Panc1 (cell line): ENCODE measurements around the gene AKAP13. TPM values are rescaled to one million over a fixed set of nuclear protein-coding genes. Genes with fewer than 3 reads are reported as not detected.
A peak's percentile ranks its signal among the peaks of the same experiment; 100 is the strongest.

Experiments
- ATAC-seq: fragments of 200-7000 bp; cut with Tn5 transposase; 2 replicates; pipeline ENCODE4 v1.9.1; 2020; ENCODE audit warnings: mild to moderate bottlenecking, moderate library complexity
- BruUV-seq: library from RNA; stranded (reverse); fragments of 400-500 nt; replicated peaks from 2 replicates; lab custom pipeline; 2021; lab: Mats Ljungman, UMichigan
- CTCF ChIA-PET: fragments of 300-600 bp; sonication (Branson Sonifier 250); formaldehyde crosslinking; loops from one replicate; lab custom pipeline; 2022; ENCODE audit warnings: antibody characterized with exemption; lab: Charles Lee
- POLR2A ChIA-PET: fragments of 300-600 bp; sonication (Branson Sonifier 250); formaldehyde crosslinking; loops from one replicate; lab custom pipeline; 2022; ENCODE audit warnings: antibody characterized with exemption; lab: Charles Lee
- DNase-seq: peaks from one replicate; pipeline ENCODE4 v3.0.0-alpha.2; 2010; ENCODE audit warnings: low read depth, low spot score
- H3K27ac ChIP-seq: 2 replicates; pipeline ENCODE4 v1.5.1; 2011; ENCODE audit warnings: mild to moderate bottlenecking, low read length, inconsistent platforms
- H3K27me3 ChIP-seq: fragments of 200-500 bp; sonication (Bioruptor generic); 2 replicates; pipeline ENCODE4 v1.6.0; 2014; ENCODE audit warnings: low read length, inconsistent platforms; ENCODE audit not compliant: control insufficient read depth, insufficient read depth
- H3K36me3 ChIP-seq: fragments of 200-500 bp; sonication (Bioruptor generic); 2 replicates; pipeline ENCODE4 v1.5.1; 2014; ENCODE audit warnings: inconsistent platforms, mild to moderate bottlenecking, low read length, moderate library complexity; ENCODE audit not compliant: control insufficient read depth, insufficient read depth
- H3K4me1 ChIP-seq: 2 replicates; pipeline ENCODE4 v1.5.1; 2011; ENCODE audit warnings: inconsistent platforms, mild to moderate bottlenecking, low read length, moderate library complexity; ENCODE audit not compliant: control insufficient read depth, insufficient read depth
- H3K4me3 ChIP-seq, 2 experiments: 2 replicates each; pipeline ENCODE4 v1.5.1; 2011 to 2012; ENCODE audit warnings: low read depth in 2 of 2, low read length in 2 of 2, mild to moderate bottlenecking in 2 of 2, inconsistent platforms in 1 of 2, moderate library complexity in 1 of 2
- H3K9me3 ChIP-seq: fragments of 200-500 bp; sonication (Bioruptor generic); 2 replicates; pipeline ENCODE4 v1.5.1; 2014; ENCODE audit warnings: low read depth, mild to moderate bottlenecking, inconsistent platforms, low read length, moderate library complexity; ENCODE audit not compliant: control insufficient read depth, insufficient read depth
- CTCF ChIP-seq: fragments of 450-650 bp; IDR thresholded peaks from 2 replicates; pipeline ENCODE4 v1.5.1; 2017; ENCODE audit warnings: mild to moderate bottlenecking
- REST ChIP-seq, 2 experiments: IDR thresholded peaks; 2 replicates each; pipeline ENCODE4 v1.6.1; 2011 to 2012; ENCODE audit warnings: low read depth in 2 of 2, control low read depth in 1 of 2, low read length in 1 of 2, mild to moderate bottlenecking in 1 of 2, moderate library complexity in 1 of 2; ENCODE audit not compliant: insufficient read depth in 1 of 2
- SIN3A ChIP-seq: IDR thresholded peaks from 2 replicates; pipeline ENCODE4 v1.6.1; 2012; ENCODE audit warnings: low read depth, mild to moderate bottlenecking, low read length, moderate library complexity, borderline replicate concordance; ENCODE audit not compliant: insufficient read depth
- TCF7L2 ChIP-seq: IDR thresholded peaks from 2 replicates; pipeline ENCODE4 v1.6.1; 2011; ENCODE audit warnings: mild to moderate bottlenecking, low read depth, low read length, inconsistent platforms
- in situ Hi-C: cut with HindIII; loops from 2 replicates; pipeline ENCODE4 v1.10.0; 2016; ENCODE audit warnings: low sequenced_read_pairs, low pct_unique_long_range_greater_than_20kb
- intact Hi-C: fragments of 100-400 bp; cut with micrococcal nuclease; formaldehyde crosslinking; loops from one replicate; pipeline ENCODE4 v1.10.0; 2022; ENCODE audit not compliant: unreplicated experiment
- total RNA-seq: library from RNA; stranded (reverse); gene quantifications from one replicate; pipeline ENCODE4 v1.2.1, GENCODE V29; 2021; ENCODE audit not compliant: unreplicated experiment

The AKAP13 gene
- total RNA-seq, 1 experiment from 2014 or later, result 94.2 TPM

GRCh38 chr15:85443046-85443445, 62.6 kb downstream of the AKAP13 start:
- intact Hi-C loops (no loop called here), in situ Hi-C loops (no loop called here)
- Histone ChIP-seq H3K36me3 (no peaks in the 10 kb centered on the region), H3K4me1 (peaks cover 40% of the 10 kb centered on the region), H3K27me3 (no peaks in the 10 kb centered on the region), H3K9me3 (no peaks in the 10 kb centered on the region), H3K27ac (peak overlapping the region; percentile 62), H3K4me3 (no peak overlapping the region)
- ChIA-PET CTCF (interaction anchor here (0.6 kb wide), 1 partner anchor 111 kb away, joined by 9 read pairs; no protein-coding TSS in a partner anchor), POLR2A (no interaction called here)
- DNase-seq (no peak), ATAC-seq (no peak)
- no peak for TF ChIP-seq SIN3A
- no peak for TF ChIP-seq TCF7L2
- TF ChIP-seq REST (IDR thresholded peaks at IDR 0.05; ENCODE audit: insufficient read depth in 1 of 2, low read depth in 2 of 2, low read length in 1 of 2), result no peak
- BruUV-seq, result no TSS peak

GRCh38 chr15:85443593-85444087, 63.2 kb downstream of the AKAP13 start:
- DNase-seq (peak; percentile 50), ATAC-seq (peak; percentile 86)
- Histone ChIP-seq H3K4me1 (peaks cover 40% of the 10 kb centered on the region), H3K27ac (peak overlapping the region; percentile 62), H3K4me3 (no peak overlapping the region), H3K9me3 (no peaks in the 10 kb centered on the region), H3K27me3 (no peaks in the 10 kb centered on the region), H3K36me3 (no peaks in the 10 kb centered on the region)
- TF ChIP-seq REST (IDR thresholded peaks at IDR 0.05; ENCODE audit: insufficient read depth in 1 of 2, low read depth in 2 of 2, low read length in 1 of 2) (no peak), TCF7L2 (0 out of 2 replicates have a peak, but pooled peaks have one; percentile 31), CTCF (0 out of 2 replicates have a peak, but pooled peaks have one; percentile 11)
- no TSS peak for BruUV-seq
- intact Hi-C loops (no loop called here), in situ Hi-C loops (no loop called here)
- POLR2A ChIA-PET, result no interaction called here
- CTCF ChIA-PET, result interaction anchor here (0.6 kb wide), 1 partner anchor 13 kb away, joined by 5 read pairs; no protein-coding TSS in a partner anchor
